Measurements from ENCODE around the gene PURB.

- TF ChIP-seq CTCF (IDR thresholded peaks at IDR 0.05) (no peak), POLR2A (IDR thresholded peaks at IDR 0.05) (no peak)
Observed at GRCh38 chr7:44881066-44881600, 4.2 kb downstream of the PURB start.
